ENCODE measurements around the gene GPR162. TPM values are rescaled to one million over a fixed set of nuclear protein-coding genes. Genes with fewer than 3 reads are reported as not detected.

The GPR162 gene
- total and polyA plus RNA-seq, 10 of the 15 experiments (the other 5 are each of a cell fraction or from before 2014, with no cell fraction given) = not detected

- no TSS peak for BruUV-seq (replicated peaks)
- H3K36me3 ChIP-seq (ENCODE audit: control insufficient read depth in 2 of 2, insufficient read depth in 2 of 2, low read length in 1 of 2) = no peaks in the 10 kb centered on the region
- TF ChIP-seq ZNF592 (IDR thresholded peaks at IDR 0.05) (no peak), SMARCA5 (IDR thresholded peaks at IDR 0.05) (no peak), CHD1 (IDR thresholded peaks at IDR 0.05; ENCODE audit: low read depth, low read length) (no peak), PKNOX1 (IDR thresholded peaks at IDR 0.05) (no peak), MLLT1 (IDR thresholded peaks at IDR 0.05) (no peak), MAX (IDR thresholded peaks at IDR 0.05; ENCODE audit: low read depth, low read length) (no peak), TCF3 (IDR thresholded peaks at IDR 0.05; ENCODE audit: borderline replicate concordance, insufficient read depth, low read depth, low read length) (peak; percentile 25; the same call in 1 of the 2 replicates), EED (IDR thresholded peaks at IDR 0.05; ENCODE audit: low read depth) (no peak), CHD2 (IDR thresholded peaks at IDR 0.05; ENCODE audit: borderline replicate concordance, low read depth, low read length) (no peak), DPF2 (IDR thresholded peaks at IDR 0.05) (no peak), NFXL1 (IDR thresholded peaks at IDR 0.05; ENCODE audit: borderline replicate concordance) (no peak), FOXK2 (IDR thresholded peaks at IDR 0.05) (no peak), SREBF2 (IDR thresholded peaks at IDR 0.05; ENCODE audit: low read length) (no peak), SUPT20H (IDR thresholded peaks at IDR 0.05; ENCODE audit: borderline replicate concordance, control insufficient read depth, low read depth, low read length) (no peak)
- TF ChIP-seq, protein P1, sequence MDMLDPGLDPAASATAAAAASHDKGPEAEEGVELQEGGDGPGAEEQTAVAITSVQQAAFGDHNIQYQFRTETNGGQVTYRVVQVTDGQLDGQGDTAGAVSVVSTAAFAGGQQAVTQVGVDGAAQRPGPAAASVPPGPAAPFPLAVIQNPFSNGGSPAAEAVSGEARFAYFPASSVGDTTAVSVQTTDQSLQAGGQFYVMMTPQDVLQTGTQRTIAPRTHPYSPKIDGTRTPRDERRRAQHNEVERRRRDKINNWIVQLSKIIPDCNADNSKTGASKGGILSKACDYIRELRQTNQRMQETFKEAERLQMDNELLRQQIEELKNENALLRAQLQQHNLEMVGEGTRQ (IDR thresholded peaks at IDR 0.05; ENCODE audit: borderline replicate concordance, low read depth, low read length) = no peak
- TF ChIP-seq, protein P2, sequence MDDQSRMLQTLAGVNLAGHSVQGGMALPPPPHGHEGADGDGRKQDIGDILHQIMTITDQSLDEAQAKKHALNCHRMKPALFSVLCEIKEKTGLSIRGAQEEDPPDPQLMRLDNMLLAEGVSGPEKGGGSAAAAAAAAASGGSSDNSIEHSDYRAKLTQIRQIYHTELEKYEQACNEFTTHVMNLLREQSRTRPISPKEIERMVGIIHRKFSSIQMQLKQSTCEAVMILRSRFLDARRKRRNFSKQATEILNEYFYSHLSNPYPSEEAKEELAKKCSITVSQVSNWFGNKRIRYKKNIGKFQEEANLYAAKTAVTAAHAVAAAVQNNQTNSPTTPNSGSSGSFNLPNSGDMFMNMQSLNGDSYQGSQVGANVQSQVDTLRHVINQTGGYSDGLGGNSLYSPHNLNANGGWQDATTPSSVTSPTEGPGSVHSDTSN (IDR thresholded peaks at IDR 0.05; ENCODE audit: insufficient replicate concordance, low read depth, low read length) = peak; percentile 57
These were observed 3.9 kb upstream of the GPR162 start for GRCh38 chr12:6817662-6818157.

More at GRCh38 chr12:6817662-6818157, 3.9 kb upstream of the GPR162 start:
- 71% methylated on average over 20 of the region's 20 CpGs for WGBS (ENCODE audit: insufficient coverage, insufficient replicate concordance, low lambda C conversion rate, missing lambda C conversion rate)
- Histone ChIP-seq H2AFZ (ENCODE audit: control insufficient read depth, low read depth, low read length) (no peak overlapping the region), H3K27ac (ENCODE audit: control insufficient read depth, insufficient read depth) (no peak overlapping the region), H3K79me2 (ENCODE audit: control insufficient read depth, insufficient read depth, low read length) (no peaks in the 10 kb centered on the region), H3K27me3 (replicated peaks in 1 of 2; ENCODE audit: control insufficient read depth in 2 of 2, insufficient read depth in 2 of 2, low read length in 1 of 2) (peaks cover 5 to 11% of the 10 kb centered on the region in 2 experiments), H3K4me1 (ENCODE audit: control insufficient read depth, insufficient read depth, low read length) (peaks cover 2% of the 10 kb centered on the region; the same call in 1 of the 2 replicates), H3K9ac (ENCODE audit: control insufficient read depth, insufficient read depth, low read length) (no peak overlapping the region), H3K4me3 (no peak overlapping the region), H3K9me3 (replicated peaks; ENCODE audit: control insufficient read depth, insufficient read depth, low read length) (no peaks in the 10 kb centered on the region), H3K4me2 (ENCODE audit: control insufficient read depth, insufficient read depth) (no peak overlapping the region), H4K20me1 (ENCODE audit: control insufficient read depth, insufficient read depth) (no peaks in the 10 kb centered on the region)
- ATAC-seq (no peak), FAIRE-seq (no peak), DNase-seq (ENCODE audit: low read depth, low spot score) (no peak)
- intact Hi-C loops (cut with micrococcal nuclease; ENCODE audit: unreplicated experiment) (no loop called here), in situ Hi-C loops (cut with MboI) (no loop called here)
- ChIA-PET CTCF (interaction anchor here (1.1 kb wide), 1 partner anchor 64 kb away, joined by 5 read pairs; the partner anchor contains the start of gene MLF2), POLR2A (no interaction called here), SMC1A (ENCODE audit: uncharacterized antibody, unreplicated experiment) (no interaction called here), RAD21 (ENCODE audit: unreplicated experiment) (no interaction called here)

All from GM12878 (cell line).